ENCODE data around the gene MCAT.
"Not testable (repeated sequence)": the region's sequence is repeated elsewhere in the genome, so short reads cannot be mapped to it uniquely, and the experiment has no call there.

The MCAT gene

GRCh38 chr22:43151251-43152002 is 8.2 kb upstream of the MCAT start, which contains the start of gene TSPO:
Gene TSPO, plus strand, starts transcription at chr22:43151559. Its CDS starts 7,680 bp downstream, at chr22:43159239.
- ChIA-PET POLR2A (interaction anchor here (1.0 to 1.3 kb wide), 2 partner anchors 13 to 17 kb away, joined by 3 to 5 read pairs; no protein-coding TSS in a partner anchor), CTCF (interaction anchor here (0.8 kb wide), 1 partner anchor 36 kb away, joined by 3 read pairs; no protein-coding TSS in a partner anchor)
- peak within 1 kb of the TSS; percentile 83 for H3K4me3 ChIP-seq (ENCODE audit: low read depth, low read length)
- TF ChIP-seq CTCF (IDR thresholded peaks at IDR 0.05; ENCODE audit: insufficient read depth, low read length, missing control alignments) = no peak
- DNase-seq (ENCODE audit: low read depth, low spot score) = no peak

- CTCF ChIA-PET = interaction anchor here (0.8 kb wide), 1 partner anchor 37 kb away, joined by 3 read pairs; no protein-coding TSS in a partner anchor
- POLR2A ChIA-PET = interaction anchor here (1.0 kb wide), 1 partner anchor 18 kb away, joined by 3 read pairs; no protein-coding TSS in a partner anchor
- H3K4me3 ChIP-seq (ENCODE audit: low read depth, low read length) = peak overlapping the region; percentile 83
- no peak for TF ChIP-seq CTCF (IDR thresholded peaks at IDR 0.05; ENCODE audit: insufficient read depth, low read length, missing control alignments)
- no peak for DNase-seq (ENCODE audit: low read depth, low spot score)
Observed at GRCh38 chr22:43150731-43151206, 7.6 kb upstream of the MCAT start.

- DNase-seq (ENCODE audit: low read depth, low spot score) = no peak
- ChIA-PET CTCF (interaction anchor here (1.1 kb wide), 1 partner anchor 11 kb away, joined by 3 read pairs; no protein-coding TSS in a partner anchor), POLR2A (no interaction called here)
- no peak overlapping the region for H3K4me3 ChIP-seq (ENCODE audit: low read depth, low read length)
- no peak for TF ChIP-seq CTCF (IDR thresholded peaks at IDR 0.05; ENCODE audit: insufficient read depth, low read length, missing control alignments)
Observed at GRCh38 chr22:43148581-43148980, 5.4 kb upstream of the MCAT start.

- H3K4me3 ChIP-seq (ENCODE audit: low read depth, low read length) = no peak overlapping the region
- ChIA-PET CTCF (no interaction called here), POLR2A (no interaction called here)
- DNase-seq (ENCODE audit: low read depth, low spot score) = no peak
- no peak for TF ChIP-seq CTCF (IDR thresholded peaks at IDR 0.05; ENCODE audit: insufficient read depth, low read length, missing control alignments)
Observed at GRCh38 chr22:43147821-43148220, 4.6 kb upstream of the MCAT start.

GRCh38 chr22:43146332-43146731 is 3.1 kb upstream of the MCAT start:
- POLR2A ChIA-PET = not testable (repeated sequence)

GRCh38 chr22:43145371-43145770 is 2.2 kb upstream of the MCAT start:
- POLR2A ChIA-PET; DNase-seq (ENCODE audit: low read depth, low spot score); H3K4me3 ChIP-seq (ENCODE audit: low read depth, low read length); CTCF ChIA-PET: not testable (repeated sequence)

More at GRCh38 chr22:43146332-43146731, 3.1 kb upstream of the MCAT start:
- CTCF ChIA-PET; DNase-seq (ENCODE audit: low read depth, low spot score); H3K4me3 ChIP-seq (ENCODE audit: low read depth, low read length): not testable (repeated sequence)

GRCh38 chr22:43144949-43145348 is 1.8 kb upstream of the MCAT start:
- H3K4me3 ChIP-seq (ENCODE audit: low read depth, low read length) = no peak overlapping the region
- CTCF ChIA-PET = interaction anchor here (1.8 kb wide), 1 partner anchor 43 kb away, joined by 4 read pairs; no protein-coding TSS in a partner anchor
- no peak for TF ChIP-seq CTCF (IDR thresholded peaks at IDR 0.05; ENCODE audit: insufficient read depth, low read length, missing control alignments)
- no peak for DNase-seq (ENCODE audit: low read depth, low spot score)
- POLR2A ChIA-PET = no interaction called here

Measured in AG04449 (cell line).